AG09319 (cell line): ENCODE measurements around the gene QRFP.

ENCODE experiments used
- DNase-seq: peaks from one replicate; pipeline ENCODE4 v3.0.0-alpha.2; 2010; ENCODE audit warnings: low read depth; ENCODE audit errors: extremely low read depth
- TF ChIP-seq, protein P1 (sequence below): IDR thresholded peaks from 2 replicates; pipeline ENCODE4 v1.5.1; 2011; ENCODE audit warnings: low read depth, mild to moderate bottlenecking, inconsistent platforms, low read length, moderate library complexity

The QRFP gene

DNA sequence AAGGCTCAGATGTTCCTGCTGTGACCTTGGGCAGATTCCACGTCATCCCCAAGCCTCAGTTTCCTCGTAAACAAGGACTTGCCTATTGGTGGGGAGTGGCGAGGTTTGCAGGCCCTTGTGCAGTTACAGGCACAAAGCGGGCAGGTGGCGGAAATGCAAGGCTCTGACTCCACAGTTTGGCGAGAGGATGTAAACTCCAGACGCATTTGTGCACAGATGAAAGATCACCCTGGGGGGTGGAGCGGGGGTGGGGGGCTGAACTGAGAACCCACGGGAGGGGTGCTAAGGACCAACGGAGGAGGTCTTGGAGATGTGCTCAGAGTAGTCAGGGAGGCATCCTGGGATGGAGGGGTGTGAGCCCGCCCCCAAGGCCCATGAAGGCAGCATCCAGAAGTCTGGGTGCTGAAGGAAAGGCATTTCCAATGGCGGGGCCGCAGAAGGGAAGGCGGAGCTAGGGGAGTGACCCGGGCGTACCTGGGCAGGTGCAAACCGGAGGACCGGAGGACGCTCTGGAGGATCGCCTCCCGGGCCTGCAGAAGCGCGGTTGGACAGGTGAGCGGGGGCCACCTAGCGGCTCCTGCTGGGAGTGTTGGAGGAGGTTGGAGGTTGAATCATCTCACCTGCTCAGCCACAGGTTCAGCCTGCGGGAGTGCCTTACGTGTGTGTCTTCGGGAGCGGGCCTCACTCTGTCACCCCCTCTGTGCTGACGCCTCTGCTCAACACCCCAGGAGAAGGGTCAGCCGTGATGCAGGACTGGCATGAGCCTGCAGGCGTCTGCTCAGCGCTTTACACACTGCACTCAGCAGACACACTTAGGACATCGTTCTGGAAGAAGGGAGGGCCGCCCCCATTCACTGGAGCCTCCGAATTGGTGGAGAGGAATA is 44.3 kb upstream of the QRFP start:
- DNase-seq = no peak
- TF ChIP-seq, protein P1, sequence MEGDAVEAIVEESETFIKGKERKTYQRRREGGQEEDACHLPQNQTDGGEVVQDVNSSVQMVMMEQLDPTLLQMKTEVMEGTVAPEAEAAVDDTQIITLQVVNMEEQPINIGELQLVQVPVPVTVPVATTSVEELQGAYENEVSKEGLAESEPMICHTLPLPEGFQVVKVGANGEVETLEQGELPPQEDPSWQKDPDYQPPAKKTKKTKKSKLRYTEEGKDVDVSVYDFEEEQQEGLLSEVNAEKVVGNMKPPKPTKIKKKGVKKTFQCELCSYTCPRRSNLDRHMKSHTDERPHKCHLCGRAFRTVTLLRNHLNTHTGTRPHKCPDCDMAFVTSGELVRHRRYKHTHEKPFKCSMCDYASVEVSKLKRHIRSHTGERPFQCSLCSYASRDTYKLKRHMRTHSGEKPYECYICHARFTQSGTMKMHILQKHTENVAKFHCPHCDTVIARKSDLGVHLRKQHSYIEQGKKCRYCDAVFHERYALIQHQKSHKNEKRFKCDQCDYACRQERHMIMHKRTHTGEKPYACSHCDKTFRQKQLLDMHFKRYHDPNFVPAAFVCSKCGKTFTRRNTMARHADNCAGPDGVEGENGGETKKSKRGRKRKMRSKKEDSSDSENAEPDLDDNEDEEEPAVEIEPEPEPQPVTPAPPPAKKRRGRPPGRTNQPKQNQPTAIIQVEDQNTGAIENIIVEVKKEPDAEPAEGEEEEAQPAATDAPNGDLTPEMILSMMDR = peak; percentile 80

DNA sequence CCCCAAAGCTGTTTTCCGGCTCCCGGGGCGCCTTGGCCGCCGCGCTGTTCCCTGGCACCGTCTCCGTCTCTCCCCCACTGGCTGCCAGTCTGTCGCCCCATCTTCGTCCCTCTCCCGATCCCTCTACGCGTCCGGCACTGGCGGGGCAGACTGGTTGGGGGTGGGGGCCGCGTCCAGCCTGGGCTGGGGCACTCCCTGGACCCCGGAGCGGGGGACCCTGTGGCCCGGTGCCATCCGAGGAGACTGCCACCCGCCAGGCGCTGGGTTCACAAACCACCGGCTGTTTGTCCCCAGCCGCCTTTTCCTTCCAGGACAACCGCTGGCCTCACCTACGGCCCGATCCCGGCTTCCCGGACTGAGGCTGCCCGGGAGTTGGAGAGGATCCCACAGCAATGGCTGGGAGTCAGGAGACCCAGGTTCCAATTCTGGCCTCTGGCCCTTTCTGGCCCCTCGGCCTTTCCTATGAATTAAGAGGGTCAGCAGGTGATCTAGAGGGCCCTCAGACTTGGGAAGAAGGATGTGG is 43.5 kb upstream of the QRFP start:
- TF ChIP-seq, protein P1 = no peak

DNA sequence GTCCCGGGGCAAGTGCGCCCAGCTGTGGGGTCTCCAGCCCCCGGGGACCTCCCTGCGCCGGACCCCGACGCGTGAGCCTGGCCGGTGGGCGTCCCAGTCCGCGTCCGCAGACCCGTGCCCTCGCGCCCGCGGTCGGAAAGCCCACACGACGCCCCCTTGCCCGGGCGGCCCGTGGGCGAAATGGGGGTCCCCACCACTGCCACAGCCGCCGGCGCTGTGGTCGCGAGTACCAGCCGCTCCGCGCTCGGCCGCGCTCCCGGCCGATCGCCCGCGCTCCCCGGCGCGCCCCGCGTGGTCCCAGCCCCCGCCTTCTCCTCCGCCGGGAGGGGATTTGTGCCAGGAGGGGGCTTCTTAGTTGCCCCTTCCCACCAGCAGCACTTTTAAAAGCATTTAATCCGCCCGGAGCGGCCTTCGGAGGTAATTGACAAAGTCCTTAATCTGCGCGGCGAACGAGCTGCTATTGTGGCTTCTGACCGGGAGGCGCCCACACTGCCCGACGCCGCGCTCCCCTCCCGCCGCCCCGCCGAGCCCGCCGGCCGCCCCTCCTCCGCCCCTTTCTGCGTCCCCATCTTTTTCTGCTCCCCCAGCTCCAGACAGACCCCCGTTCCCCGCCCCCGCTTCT is 42.9 kb upstream of the QRFP start:
- DNase-seq = no peak
- TF ChIP-seq, protein P1 = no peak

More for the DNA sequence above, 43.5 kb upstream of the QRFP start:
- no peak for DNase-seq

DNA sequence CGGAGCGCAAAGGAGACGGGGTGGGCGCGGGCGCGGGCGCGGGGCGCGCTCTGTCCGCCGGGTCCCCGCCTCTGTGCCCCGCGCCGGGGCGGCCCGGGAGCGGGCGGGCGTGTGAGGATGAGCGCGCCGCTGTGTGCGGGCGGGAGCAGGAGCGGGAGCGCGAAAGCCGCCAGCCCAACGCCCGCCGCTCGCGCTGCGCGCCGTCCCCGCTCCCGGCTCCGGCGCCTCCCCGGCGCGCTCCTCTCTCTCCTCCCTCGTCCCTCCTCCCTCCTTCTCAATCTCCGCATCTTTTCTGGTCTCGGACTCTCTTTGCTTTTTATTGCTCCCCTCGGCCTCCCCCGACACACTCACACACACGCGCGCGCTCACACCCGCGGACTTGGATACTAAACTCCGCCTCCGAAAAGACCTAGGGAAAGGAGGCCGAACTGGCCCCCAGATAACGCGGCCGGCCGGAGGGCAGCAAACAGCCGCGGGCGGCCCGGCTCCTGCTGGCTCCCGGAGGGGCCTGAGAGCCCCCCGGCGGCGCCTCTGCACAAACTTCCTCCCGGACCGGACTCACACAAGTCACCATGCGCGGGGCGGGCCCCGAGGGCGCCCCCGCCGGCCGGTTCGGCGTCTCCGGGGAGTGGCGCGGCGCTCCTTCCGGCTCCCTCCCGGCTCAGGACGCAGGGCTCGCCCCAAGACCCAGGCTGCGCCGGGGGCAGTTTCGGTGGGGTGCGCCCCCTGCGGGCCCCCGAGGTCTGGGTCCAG is 42.2 kb upstream of the QRFP start, which contains the start of gene FIBCD1:
FIBCD1 (minus strand) TSS at position 596 of the 753 bp plus-strand sequence. CDS start 640 bp downstream, outside the sequence.
- DNase-seq = no peak

DNA sequence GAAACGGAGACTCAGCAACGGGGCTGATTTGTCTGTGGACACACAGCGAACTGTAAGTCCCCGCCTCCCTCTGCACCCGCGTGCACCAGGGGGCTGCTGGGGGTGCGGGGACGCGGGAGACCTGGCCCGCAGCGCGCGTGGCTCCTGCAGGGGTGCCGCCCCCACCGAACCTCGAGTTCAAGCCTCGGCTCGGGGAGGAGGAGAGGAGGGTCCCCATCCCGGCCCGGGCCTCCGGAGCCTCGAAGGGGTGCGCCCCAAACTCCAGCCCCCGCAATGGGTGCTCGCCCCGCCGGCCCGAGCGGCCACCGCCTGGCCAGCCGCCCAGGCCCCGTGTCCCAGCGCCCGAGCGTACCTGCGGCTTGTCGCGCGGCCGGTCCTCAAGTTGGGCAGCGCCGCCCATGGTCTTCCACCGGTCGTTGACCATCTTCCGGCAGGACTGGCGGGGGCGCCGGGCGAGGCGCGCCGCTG is 41.6 kb upstream of the QRFP start:
- no peak for DNase-seq
- TF ChIP-seq, protein P1 = no peak

More for the DNA sequence above, 42.2 kb upstream of the QRFP start, which contains the start of gene FIBCD1:
- TF ChIP-seq, protein P1 = no peak

DNA sequence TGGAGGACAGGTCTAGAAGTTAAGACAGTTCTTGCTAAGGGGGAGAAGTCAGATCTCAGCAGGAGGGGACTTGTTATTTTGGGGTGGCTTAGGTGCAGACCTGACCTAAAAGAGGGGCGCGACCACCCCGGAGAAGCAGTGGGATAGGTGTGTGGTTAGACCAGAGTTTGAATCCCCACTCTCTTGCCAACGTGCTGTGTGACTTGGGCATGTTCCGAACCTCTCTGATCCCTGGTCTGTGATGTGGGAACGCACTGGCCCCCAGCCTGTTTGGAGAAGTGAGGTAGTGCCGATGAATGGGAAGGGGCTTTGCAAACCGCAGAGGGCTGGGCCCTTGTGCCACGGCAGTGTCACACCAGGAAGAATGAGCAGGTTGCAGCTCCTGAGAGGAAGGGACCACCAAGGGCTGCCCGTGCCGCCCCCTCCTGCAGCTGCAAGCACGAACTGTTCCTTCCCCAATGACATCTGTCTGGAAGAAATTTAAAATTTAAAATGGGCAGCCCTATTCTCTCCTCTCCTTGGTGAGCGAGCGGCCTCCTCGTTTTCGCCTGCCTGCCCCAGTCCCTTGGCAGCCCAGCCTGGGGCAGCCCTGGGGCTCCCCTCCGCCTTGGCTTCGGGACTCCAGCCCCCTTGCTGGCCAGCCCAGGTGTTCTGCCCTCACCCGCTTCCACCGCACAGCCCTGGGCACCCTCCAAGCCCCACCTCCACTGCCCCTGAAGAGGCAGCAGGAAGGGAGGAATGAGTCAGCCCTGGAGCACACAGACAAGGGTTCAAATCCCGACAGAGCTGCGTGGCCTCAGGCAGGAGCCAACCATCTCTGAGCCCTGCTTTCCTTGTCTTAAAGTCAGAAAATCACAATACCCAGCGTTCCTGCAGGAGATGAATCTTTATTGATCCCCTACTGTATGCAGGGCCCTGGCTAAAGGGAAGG is 40.8 kb upstream of the QRFP start:
- TF ChIP-seq, protein P1 = no peak
- no peak for DNase-seq
